T-cell (primary cell): ENCODE measurements around the gene ASXL1. TPM values are rescaled to one million over a fixed set of nuclear protein-coding genes. Genes with fewer than 3 reads are reported as not detected.
"Not testable (repeated sequence)": the region's sequence is repeated elsewhere in the genome, so short reads cannot be mapped to it uniquely, and the experiment has no call there.

ENCODE experiments used
- ATAC-seq, 4 experiments: fragments of 200-7000 bp in 3 of 4; fragments of 150-1000 bp in 1 of 4; cut with Tn5 transposase; replicated peaks in 1 of 4; 1 replicate in 3 of 4; 2 replicates in 1 of 4; pipeline ENCODE4 v1.10.0; 2021; ENCODE audit warnings: moderate library complexity in 3 of 4, mild to moderate bottlenecking in 2 of 4, moderate number of reproducible peaks in 1 of 4
- CTCF ChIA-PET, 2 donors: fragments of 300-600 bp; sonication (Branson Sonifier 250); formaldehyde crosslinking; loops; one replicate each; lab custom pipeline; 2022; ENCODE audit warnings: antibody characterized with exemption in 2 of 2; lab: Charles Lee
- POLR2A ChIA-PET, 2 donors: fragments of 300-600 bp; sonication (Branson Sonifier 250); formaldehyde crosslinking; loops; one replicate each; lab custom pipeline; 2022; ENCODE audit warnings: antibody characterized with exemption in 2 of 2; lab: Charles Lee
- DNase-seq, 35 experiments: peaks; one replicate each; pipeline versions ENCODE4 v3.0.0 to v3.0.0-alpha.2; 2013 to 2023
- H3K27ac ChIP-seq: one replicate; pipeline ENCODE4 v1.5.1; 2013; ENCODE audit warnings: low read length
- H3K27me3 ChIP-seq, 2 experiments: replicated peaks in 1 of 2; 1 replicate in 1 of 2; 2 replicates in 1 of 2; pipeline versions ENCODE4 v1.6.1 to v1.7.0; 2013; ENCODE audit warnings: low read length in 1 of 2, mixed read lengths in 1 of 2; ENCODE audit not compliant: control insufficient read depth in 2 of 2, insufficient read depth in 2 of 2; ENCODE audit errors: extremely low read depth in 1 of 2
- H3K36me3 ChIP-seq, 2 donors: 1 replicate in 1 of 2; 2 replicates in 1 of 2; pipeline versions ENCODE4 v1.6.1 to v1.7.0; 2013; ENCODE audit warnings: low read length in 1 of 2; ENCODE audit not compliant: control insufficient read depth in 2 of 2, insufficient read depth in 1 of 2; ENCODE audit errors: extremely low read depth in 1 of 2
- H3K4me1 ChIP-seq, 2 experiments: 1 replicate in 1 of 2; 2 replicates in 1 of 2; pipeline versions ENCODE4 v1.6.1 to v1.7.0; 2013; ENCODE audit warnings: low read length in 2 of 2, mixed read lengths in 1 of 2; ENCODE audit not compliant: insufficient read depth in 2 of 2, control insufficient read depth in 1 of 2; ENCODE audit errors: extremely low read depth in 1 of 2
- H3K4me3 ChIP-seq, 2 donors: 1 replicate in 1 of 2; 2 replicates in 1 of 2; pipeline versions ENCODE4 v1.5.1 to v1.7.0; 2013; ENCODE audit warnings: mild to moderate bottlenecking in 2 of 2, low read length in 1 of 2, moderate library complexity in 1 of 2; ENCODE audit not compliant: control insufficient read depth in 1 of 2; ENCODE audit errors: extremely low read depth in 1 of 2
- H3K9me3 ChIP-seq: 2 replicates; pipeline ENCODE4 v1.7.0; 2013
- H3K27ac Mint-ChIP-seq, 2 donors: one replicate each; pipeline ENCODE4 v1.8.0; 2020 to 2021; ENCODE audit warnings: mild to moderate bottlenecking in 2 of 2, mixed read lengths in 2 of 2
- H3K27me3 Mint-ChIP-seq, 2 donors: one replicate each; pipeline ENCODE4 v1.8.0; 2021 to 2022; ENCODE audit warnings: mixed read lengths in 2 of 2
- H3K36me3 Mint-ChIP-seq: one replicate; pipeline ENCODE4 v1.8.0; 2021; ENCODE audit warnings: mixed read lengths
- H3K4me1 Mint-ChIP-seq, 3 donors: one replicate each; pipeline ENCODE4 v1.8.0; 2020 to 2022; ENCODE audit warnings: mixed read lengths in 3 of 3, mild to moderate bottlenecking in 1 of 3
- H3K4me3 Mint-ChIP-seq, 3 donors: one replicate each; pipeline ENCODE4 v1.8.0; 2020 to 2022; ENCODE audit warnings: mild to moderate bottlenecking in 3 of 3, mixed read lengths in 3 of 3, moderate library complexity in 3 of 3
- H3K9me3 Mint-ChIP-seq, 3 donors: one replicate each; pipeline ENCODE4 v1.8.0; 2020 to 2022; ENCODE audit warnings: mixed read lengths in 3 of 3
- WGBS: methylation state at CpG from one replicate; pipeline ENCODE4 v1.1.5; 2013; ENCODE audit warnings: missing lambda C conversion rate; ENCODE audit not compliant: insufficient coverage; 5-methylcytosine and 5-hydroxymethylcytosine counted together
- total RNA-seq, 35 experiments: library from RNA in 6 of 35; stranded (reverse) in 6 of 35; fragments of 120-200 nt in 1 of 35; gene quantifications; one replicate each; pipeline versions ENCODE4 v1.2.1 to v1.2.4 and lab custom pipeline; 2013 to 2026

ASXL1 gene
- total RNA-seq, 5 donors from 2014 or later (not counting 1 experiment from before 2014, with no cell fraction given), result 122 to 204 (median 137) TPM

GRCh38 chr20:32319100-32319499, 39.0 kb upstream of the ASXL1 start:
- Mint-ChIP-seq H3K4me3 (no peak overlapping the region), H3K4me1 (peaks cover 0 to 2% (median 1%) of the 10 kb centered on the region in 3 donors), H3K36me3 (peaks cover 34% of the 10 kb centered on the region), H3K27ac (peak overlapping the region; percentile 57 to 61), H3K27me3 (no peaks in the 10 kb centered on the region), H3K9me3 (no peaks in the 10 kb centered on the region)
- H3K36me3 ChIP-seq, result peaks cover 9 to 27% of the 10 kb centered on the region in 2 donors
- DNase-seq (no peak), ATAC-seq (peak in 1 of 4 experiments; percentile 44)
- WGBS, result no CpG with 5 or more reads among the region's 6 CpGs
- ChIA-PET POLR2A (no interaction called here), CTCF (no interaction called here)
- no peaks in the 10 kb centered on the region for H3K9me3 ChIP-seq
- H3K27ac ChIP-seq, result no peak overlapping the region
- no peaks in the 10 kb centered on the region for H3K27me3 ChIP-seq
- H3K4me1 ChIP-seq, result no peaks in the 10 kb centered on the region
- H3K4me3 ChIP-seq, result no peak overlapping the region

DNA sequence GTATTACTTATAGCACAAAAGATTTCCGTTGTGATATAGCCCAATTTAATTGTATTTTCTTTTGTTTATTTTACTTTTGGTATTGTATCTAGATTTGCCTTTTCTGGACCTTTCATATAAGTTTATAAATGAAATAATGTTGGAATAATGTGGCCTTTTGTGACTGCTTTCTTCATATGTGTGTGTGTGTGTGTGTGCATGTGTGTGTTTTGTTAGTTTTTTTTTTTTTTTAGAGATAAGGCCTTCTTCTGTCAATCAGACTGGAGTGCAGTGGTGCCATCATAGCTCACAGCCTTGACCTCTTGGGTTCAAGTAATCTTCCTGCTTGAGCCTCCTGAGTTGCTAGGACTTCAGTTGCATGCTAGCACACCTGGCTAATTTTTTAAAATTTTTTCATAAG, 37.8 kb upstream of the ASXL1 start:
- DNase-seq, result no peak
- Mint-ChIP-seq H3K27ac (peak overlapping the region in 1 of 2 donors; percentile 52), H3K4me3 (no peak overlapping the region), H3K27me3 (no peaks in the 10 kb centered on the region), H3K4me1 (no peaks in the 10 kb centered on the region), H3K9me3 (no peaks in the 10 kb centered on the region), H3K36me3 (peaks cover 27% of the 10 kb centered on the region)
- H3K36me3 ChIP-seq, result peaks cover 6 to 22% of the 10 kb centered on the region in 2 donors
- no CpG with 5 or more reads among the region's 1 CpG for WGBS
- no peak for ATAC-seq
- no peaks in the 10 kb centered on the region for H3K4me1 ChIP-seq
- CTCF ChIA-PET, result no interaction called here
- no peaks in the 10 kb centered on the region for H3K27me3 ChIP-seq
- no peaks in the 10 kb centered on the region for H3K9me3 ChIP-seq
- no peak overlapping the region for H3K27ac ChIP-seq
- H3K4me3 ChIP-seq, result no peak overlapping the region
- POLR2A ChIA-PET, result interaction anchor here in 1 of 2 donors (0.7 kb wide), 1 partner anchor 310 kb away, joined by 9 read pairs; no protein-coding TSS in a partner anchor

- Mint-ChIP-seq H3K27ac (peak overlapping the region in 1 of 2 donors; percentile 61), H3K36me3 (peaks cover 24% of the 10 kb centered on the region), H3K4me1 (no peaks in the 10 kb centered on the region), H3K27me3 (no peaks in the 10 kb centered on the region), H3K9me3 (no peaks in the 10 kb centered on the region), H3K4me3 (no peak overlapping the region)
- no peak overlapping the region for H3K27ac ChIP-seq
- DNase-seq (no peak), ATAC-seq (no peak)
- WGBS, result no CpG with 5 or more reads among the region's 1 CpG
- H3K9me3 ChIP-seq, result no peaks in the 10 kb centered on the region
- no peaks in the 10 kb centered on the region for H3K27me3 ChIP-seq
- CTCF ChIA-PET, result no interaction called here
- no peak overlapping the region for H3K4me3 ChIP-seq
- POLR2A ChIA-PET, result interaction anchor here in 1 of 2 donors (0.5 kb wide), 2 partner anchors 26 to 94 kb away, joined by 3 read pairs; no protein-coding TSS in a partner anchor
- H3K4me1 ChIP-seq, result no peaks in the 10 kb centered on the region
- peaks cover 2 to 16% of the 10 kb centered on the region in 2 donors for H3K36me3 ChIP-seq
Measured at GRCh38 chr20:32321390-32321789, 36.7 kb upstream of the ASXL1 start.

DNA sequence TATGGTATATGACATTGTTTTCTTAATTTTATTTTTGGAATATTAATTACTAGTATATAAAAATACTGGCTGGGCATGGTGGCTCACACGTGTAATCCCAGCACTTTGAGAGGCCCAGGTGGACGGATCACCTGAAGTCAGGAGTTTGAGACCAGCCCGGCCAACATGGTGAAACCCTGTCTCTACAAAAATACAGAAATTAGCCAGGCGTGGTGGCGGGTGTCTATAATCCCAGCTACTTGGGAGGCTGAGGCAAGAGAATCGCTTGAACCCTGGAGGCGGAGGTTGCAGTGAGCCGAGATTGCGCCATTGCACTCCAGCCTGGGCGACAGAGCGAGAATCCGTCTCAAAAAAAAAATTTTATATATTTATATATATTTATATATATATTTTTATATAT, 35.9 kb upstream of the ASXL1 start:
- POLR2A ChIA-PET, H3K27ac ChIP-seq, H3K27me3 Mint-ChIP-seq, H3K4me3 ChIP-seq, H3K4me1 Mint-ChIP-seq, H3K4me1 ChIP-seq, DNase-seq, ATAC-seq, H3K4me3 Mint-ChIP-seq, H3K27ac Mint-ChIP-seq, H3K27me3 ChIP-seq, H3K9me3 ChIP-seq, H3K9me3 Mint-ChIP-seq, CTCF ChIA-PET: not testable (repeated sequence)
- WGBS, result 95% methylated on average over 3 of the region's 12 CpGs
- peaks cover 24% of the 10 kb centered on the region for H3K36me3 Mint-ChIP-seq
- peaks cover 0 to 14% of the 10 kb centered on the region in 2 donors for H3K36me3 ChIP-seq

GRCh38 chr20:32323761-32324160, 34.4 kb upstream of the ASXL1 start:
- H3K36me3 ChIP-seq, result peaks cover 0 to 15% of the 10 kb centered on the region in 2 donors

DNA sequence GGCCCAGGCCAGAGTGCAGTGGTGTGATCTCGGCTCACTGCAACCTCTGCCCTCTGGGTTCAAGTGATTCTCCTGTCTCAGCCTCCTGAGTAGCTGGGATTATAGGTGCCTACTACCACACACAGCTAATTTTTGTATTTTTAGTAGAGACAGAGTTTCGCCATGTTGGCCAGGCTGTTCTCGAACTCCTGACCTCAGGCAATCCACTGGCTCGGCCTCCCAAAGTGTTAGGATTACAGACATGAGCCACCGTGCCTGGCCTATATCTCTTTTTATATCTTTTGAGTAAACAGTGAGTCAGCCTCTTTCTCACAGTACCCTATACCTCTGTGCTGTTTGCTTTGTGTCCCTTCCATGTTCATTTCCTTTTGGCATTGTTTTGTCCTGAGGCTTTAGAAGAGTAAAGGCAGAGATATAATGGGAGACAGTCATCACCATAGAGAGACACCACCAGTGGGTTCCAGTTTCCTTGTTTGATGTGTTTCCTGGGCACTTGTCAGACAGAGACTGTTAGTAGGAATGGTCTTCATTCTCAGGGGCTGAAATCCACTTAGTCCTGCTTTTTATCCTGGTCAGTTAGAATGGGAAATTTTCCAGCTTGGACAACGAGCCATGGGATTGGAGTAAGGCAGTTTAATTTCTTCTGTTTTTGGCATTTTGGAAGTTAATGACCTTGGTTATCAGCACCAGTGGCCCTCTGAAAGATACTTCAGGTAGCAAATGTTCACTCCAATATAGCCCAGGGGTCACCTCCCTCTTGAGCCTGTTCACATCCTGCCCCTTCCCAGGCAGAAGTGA, 32.2 kb upstream of the ASXL1 start:
- 92% methylated on average over 2 of the region's 6 CpGs for WGBS
- DNase-seq (no peak), ATAC-seq (no peak)
- Mint-ChIP-seq H3K9me3 (no peaks in the 10 kb centered on the region), H3K27me3 (no peaks in the 10 kb centered on the region), H3K4me3 (no peak overlapping the region), H3K4me1 (no peaks in the 10 kb centered on the region), H3K36me3 (peaks cover 25% of the 10 kb centered on the region), H3K27ac (no peak overlapping the region)
- H3K4me1 ChIP-seq, result no peaks in the 10 kb centered on the region
- H3K36me3 ChIP-seq, result peaks cover 0 to 32% of the 10 kb centered on the region in 2 donors
- ChIA-PET CTCF (interaction anchor here in 1 of 2 donors (0.6 to 0.7 kb wide), 3 partner anchors 18 to 33 kb away, joined by 3 to 6 read pairs (median 4); no protein-coding TSS in a partner anchor), POLR2A (no interaction called here)
- H3K9me3 ChIP-seq, result no peaks in the 10 kb centered on the region
- H3K27me3 ChIP-seq, result no peaks in the 10 kb centered on the region
- no peak overlapping the region for H3K27ac ChIP-seq
- H3K4me3 ChIP-seq, result no peak overlapping the region

More at GRCh38 chr20:32323761-32324160, 34.4 kb upstream of the ASXL1 start:
- no CpG with 5 or more reads among the region's 5 CpGs for WGBS
- not testable (repeated sequence) for H3K4me3 Mint-ChIP-seq, H3K27me3 Mint-ChIP-seq, H3K4me1 ChIP-seq, ATAC-seq, H3K27me3 ChIP-seq, H3K4me3 ChIP-seq, H3K27ac Mint-ChIP-seq, H3K4me1 Mint-ChIP-seq, DNase-seq, H3K9me3 ChIP-seq, H3K27ac ChIP-seq, H3K9me3 Mint-ChIP-seq
- ChIA-PET CTCF (interaction anchor here (0.7 to 0.8 kb wide), 2 partner anchors 15 to 251 kb away, joined by 3 read pairs; no protein-coding TSS in a partner anchor), POLR2A (interaction anchor here in 1 of 2 donors (0.6 kb wide), 1 partner anchor 1203 kb away, joined by 6 read pairs; no protein-coding TSS in a partner anchor)
- peaks cover 25% of the 10 kb centered on the region for H3K36me3 Mint-ChIP-seq
